CD4-positive, alpha-beta T cell treated with Interleukin-12 subunit alpha and Interleukin-12 subunit beta, for 1 hour (primary cell): ENCODE data around the gene FAM107B.
"Not testable (repeated sequence)": the region's sequence is repeated elsewhere in the genome, so short reads cannot be mapped to it uniquely, and the experiment has no call there.

Experiments used
- DNase-seq: peaks from one replicate; pipeline ENCODE4 v3.0.0-alpha.2; 2020

Gene FAM107B

DNA sequence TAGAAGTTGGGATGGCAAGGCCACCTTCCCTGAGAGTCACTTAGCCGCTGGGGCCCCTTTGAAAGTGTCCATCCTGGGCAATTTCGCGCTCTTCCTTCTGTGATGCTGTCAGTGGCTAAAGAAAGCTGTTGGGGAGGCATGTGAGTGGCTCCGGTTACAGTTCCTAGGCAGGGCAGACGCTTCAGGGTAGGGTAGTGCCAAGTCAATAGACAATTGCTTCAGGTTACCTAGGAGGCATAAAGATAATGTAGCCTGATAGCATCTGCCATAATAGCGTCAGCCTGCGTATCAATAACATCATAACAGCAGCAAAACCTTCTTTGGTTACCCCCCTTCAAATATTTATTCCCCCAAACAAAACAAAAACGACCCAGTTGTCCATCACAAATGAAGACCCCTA is at the start of gene FAM107B:
Gene FAM107B (minus strand): TSS at position 101 of the 400 bp plus-strand sequence. CDS start 234 bp downstream, outside the sequence.
- no peak for DNase-seq

DNA sequence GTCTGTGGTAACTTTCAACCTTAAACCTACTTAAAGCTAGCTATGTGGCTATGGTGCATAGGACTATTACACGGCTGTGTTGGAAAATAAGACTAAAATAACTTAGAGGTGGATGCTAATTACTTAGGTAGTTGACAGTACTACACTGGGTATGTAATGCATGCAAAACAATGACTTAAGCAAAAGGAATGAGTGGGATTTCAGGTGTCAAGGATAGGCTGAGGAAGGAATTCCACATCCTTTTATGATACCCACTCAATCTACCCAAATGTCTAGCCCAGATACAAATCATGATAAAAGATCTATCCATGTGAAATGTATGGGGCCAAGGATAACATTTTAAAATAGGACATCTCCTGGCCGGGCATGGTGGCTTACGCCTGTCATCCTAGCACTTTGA is 49.3 kb upstream of the FAM107B start:
- DNase-seq, result no peak

DNA sequence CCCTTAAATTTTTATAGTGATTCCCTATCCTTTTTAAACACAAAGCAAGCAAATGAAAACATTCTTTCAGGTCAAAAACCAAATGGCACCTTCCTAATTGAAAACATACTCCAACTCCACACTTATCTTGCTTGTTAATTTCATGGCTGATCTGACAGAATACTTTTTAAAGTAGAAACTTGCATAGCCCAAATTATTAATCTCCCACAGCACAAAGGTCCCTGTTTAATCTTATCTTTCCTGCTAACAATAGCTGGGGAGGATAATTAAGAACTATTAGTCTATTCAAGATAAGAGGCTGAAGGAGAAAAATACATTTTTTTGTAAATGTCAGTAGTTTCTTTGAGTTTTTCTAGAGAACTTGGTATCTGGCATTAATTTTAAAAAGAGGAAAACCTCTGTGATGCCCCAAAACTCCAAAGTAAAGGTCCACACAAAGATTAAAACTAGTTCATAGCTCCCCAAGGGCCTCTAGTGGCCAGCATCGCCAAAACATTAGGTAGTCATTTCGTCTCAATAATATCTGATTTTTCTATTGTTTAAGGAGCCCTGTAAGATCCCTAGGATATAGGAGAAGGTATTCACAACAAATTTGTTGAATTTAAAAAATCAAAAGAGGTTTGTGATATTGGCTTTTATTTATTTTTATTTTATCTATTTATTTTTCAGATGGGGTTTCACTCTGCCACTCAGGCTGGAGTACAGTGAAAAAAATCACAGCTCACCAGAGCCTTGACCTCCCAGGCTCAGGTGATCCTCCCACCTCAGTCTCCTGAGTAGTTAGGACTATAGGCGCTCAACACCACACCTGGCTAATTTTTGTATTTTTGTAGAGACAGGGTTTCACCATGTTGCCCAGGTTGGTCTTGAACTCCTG is 48.4 kb upstream of the FAM107B start:
- peak; percentile 63 for DNase-seq

DNA sequence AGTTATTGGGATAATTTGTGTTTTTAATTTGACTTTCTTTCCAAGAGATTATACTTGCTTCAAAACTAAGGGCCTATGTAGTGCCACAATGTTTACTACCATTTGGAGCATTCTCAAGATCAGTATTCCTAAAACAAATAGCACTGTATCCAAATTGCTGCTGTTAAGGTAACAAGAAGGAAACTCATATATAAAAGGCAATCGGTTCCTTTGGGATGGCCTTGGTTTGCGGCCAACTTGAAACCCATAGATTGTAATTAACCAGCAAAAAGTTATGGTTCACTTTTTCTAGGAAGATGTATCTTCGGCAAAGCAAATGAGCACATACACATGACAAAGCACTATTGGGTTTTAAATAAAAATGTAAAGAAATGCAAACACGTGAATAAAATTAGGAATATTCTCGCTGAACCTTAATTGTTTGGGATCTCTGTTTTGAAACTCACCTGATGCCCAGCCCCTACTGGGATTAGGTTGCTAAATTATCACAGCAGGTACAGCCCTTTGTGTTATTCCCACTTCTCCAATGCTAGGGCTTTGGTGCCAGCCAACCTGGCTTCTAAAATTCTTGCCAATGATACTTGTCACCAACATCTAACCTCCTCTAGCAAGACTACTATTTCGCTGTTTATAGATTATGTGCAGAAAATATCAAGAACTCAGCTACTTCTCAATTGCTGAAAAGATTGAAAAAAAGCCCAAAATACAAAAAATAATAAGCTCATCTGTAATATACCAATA is 47.1 kb upstream of the FAM107B start:
- no peak for DNase-seq

DNA sequence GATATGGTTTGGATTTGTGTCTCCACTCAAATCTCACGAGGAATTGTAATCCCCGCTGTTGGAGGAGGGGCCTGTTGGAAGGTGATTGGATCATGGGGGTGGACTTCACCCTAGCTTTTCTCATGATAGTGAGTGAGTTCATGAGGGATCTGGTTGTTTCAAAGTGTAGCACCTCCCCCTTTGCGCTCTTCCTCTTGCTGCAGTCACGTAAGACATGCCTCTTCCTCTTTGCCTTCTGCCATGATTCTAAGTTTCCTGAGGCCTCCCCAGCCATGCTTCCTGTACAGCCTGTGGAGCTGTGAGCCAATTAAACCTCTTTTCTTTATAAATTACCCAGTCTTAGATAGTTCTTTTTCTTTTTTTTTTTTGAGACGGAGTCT is 46.1 kb upstream of the FAM107B start:
- no peak for DNase-seq

DNA sequence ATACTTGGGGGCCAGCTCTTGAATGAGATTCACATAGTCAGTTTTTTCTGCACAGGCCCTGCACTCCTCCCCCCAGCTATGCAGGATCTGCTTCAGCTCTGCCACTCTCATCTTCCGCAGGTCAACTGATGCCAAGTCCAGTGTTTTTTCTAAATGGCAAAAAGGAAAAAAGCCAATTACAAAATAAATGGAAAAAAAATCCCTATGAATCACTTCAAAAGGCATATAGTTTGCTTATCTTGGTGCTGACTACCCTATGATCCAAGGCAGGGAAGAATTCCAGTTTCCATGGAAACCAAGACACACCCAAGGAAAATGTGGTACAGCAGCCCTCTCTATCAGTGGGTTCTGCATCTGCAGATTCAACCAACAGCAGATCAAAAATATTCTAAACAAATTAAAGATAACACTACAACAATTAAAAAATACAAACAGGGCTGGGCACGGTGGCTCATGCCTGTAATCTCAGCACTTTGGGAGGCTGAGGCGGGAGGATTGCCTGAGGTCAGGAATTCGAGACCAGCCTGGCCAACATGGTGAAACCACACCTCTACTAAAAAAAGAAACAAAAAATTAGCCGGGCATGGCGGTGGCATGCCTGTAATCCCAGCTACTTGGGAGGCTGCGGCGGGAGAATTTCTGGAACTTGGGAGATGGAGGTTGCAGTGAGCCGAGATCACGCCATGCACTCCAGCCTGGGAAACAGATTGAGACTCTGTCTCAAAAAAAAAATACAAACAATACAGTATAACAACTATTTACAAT is 45.5 kb upstream of the FAM107B start:
- DNase-seq, result no peak

DNA sequence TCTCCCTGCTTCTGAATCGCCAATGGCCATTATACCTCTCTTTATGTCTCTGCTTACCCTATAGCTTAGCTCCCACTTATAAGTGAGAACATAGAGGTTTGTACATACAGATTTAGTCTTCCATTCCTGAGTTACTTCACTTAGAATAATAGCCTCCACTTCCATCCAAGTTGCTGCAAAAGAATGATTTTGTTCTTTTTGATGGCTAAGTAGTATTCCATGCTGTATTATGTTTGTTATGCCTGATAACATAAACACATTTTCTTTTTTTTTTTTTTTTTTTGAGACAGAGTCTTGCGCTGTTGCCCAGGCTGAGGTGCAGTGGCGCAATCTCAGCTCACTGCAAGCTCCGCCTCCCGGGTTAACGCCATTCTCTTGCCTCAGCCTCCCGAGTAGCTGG is 42.0 kb upstream of the FAM107B start:
- DNase-seq, result not testable (repeated sequence)

DNA sequence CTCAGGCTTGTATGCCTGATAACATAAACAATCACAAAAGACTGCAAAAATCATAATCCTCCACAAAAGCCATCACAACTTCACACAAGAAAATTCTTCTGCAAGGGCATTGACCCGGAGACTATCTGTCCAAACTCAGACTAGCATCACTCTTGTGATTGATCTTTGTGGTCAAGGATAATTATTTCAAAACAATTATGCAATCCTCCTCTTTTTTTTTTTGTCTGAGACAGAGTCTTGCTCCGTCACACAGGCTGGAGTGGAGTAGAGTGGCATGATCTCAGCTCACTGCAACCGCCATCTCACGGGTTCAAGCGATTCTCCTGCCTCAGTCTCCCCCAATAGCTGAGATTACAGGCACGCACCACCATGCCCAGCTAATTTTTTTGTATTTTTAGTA is 41.0 kb upstream of the FAM107B start:
- DNase-seq, result no peak

DNA sequence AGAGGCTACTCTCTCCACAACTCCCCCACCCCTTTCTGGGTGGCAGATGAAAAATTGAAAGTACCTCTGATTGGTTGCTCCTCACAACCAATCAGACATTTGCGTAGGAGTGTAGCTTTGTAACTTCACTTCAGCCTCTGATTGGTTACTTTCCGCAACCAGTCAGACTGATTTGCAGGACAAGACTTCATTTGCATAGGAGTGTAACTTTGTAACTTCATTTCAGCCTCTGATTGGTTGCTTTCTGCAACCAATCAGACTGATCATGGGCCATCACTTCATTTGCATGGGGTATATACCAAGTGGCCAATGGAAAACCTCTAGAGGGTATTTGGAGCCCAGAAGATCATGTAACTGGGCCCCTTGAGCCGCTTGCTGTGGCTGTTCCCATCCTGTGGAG is 37.6 kb upstream of the FAM107B start:
- DNase-seq, result no peak

DNA sequence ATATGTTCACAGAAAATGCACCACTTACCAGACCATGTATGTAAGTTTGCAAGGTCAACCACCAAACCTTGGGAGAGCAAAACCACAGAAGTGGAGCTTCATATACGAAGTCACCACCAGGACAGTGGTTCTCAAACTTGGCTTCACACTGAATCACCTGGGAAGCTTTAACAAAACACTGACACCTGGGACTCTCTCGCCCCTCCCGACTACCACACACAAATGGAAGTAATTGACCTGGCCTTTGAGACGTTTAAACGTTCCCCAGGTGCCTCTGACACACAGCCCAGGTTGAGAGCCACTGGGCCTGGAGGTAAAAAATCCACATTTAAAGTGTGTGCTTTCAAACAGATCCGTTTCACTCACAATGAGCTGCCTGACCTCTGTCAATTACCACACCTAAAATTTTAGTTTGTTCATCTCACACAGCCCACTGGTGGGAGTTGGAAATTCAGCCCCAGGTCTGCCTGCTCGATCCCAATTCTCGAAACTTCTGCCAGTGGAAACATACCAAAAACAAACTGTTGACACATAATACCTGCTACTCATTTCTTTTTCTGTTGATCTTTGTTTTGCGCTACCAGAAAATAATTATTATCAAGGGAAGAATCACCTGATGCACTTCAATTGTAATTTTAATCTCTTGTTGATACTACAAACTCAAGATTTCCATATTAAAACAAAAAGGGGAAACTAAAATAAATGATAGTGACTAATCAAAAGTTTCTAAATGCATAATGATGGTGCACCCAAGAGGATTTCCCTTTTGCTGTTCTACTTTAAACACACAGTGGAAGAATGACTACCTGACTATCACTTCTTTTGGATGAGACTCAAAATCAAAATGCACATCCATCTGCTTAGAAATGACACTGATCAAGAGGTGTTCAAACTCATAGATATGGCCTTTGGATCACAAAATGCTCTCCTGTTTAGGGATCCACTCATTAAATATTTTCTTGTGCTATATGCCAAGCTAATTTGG is 36.6 kb upstream of the FAM107B start:
- DNase-seq, result no peak

DNA sequence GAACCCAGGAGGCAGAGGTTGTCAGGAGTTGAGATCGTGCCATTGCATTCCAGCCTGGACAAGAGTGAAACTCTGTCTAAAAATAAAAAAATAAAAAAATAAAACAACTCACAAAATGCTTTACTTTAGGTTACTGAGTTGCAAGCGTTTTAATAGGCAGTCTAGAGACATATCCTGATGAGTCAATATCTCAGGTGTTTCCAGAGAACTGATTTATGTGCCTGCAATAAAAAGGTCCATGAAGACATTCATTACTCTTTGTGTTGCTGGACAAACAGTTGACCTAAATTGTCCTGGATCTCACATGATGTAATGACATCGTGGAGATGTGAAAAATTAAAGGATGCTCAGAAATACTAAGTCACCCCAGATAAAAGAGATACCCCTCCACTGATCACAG is 31.6 kb upstream of the FAM107B start:
- DNase-seq, result no peak

DNA sequence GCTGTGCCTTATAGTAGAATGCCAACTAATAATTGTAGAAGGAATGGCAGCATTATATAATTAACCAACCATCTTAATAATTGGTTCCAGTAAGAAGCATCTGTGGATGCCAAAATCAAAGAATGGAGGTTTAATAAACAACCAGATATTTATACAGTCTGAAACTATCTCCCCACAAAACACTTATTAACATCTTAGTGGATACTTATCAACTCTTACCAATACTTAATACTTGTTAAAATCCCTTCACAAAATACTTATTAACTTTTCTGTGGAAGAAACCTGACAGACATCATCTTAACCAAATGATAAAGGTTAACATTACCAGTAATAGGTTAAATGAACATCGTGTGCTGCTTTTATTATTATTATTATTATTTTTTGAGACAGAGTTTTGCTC is 29.1 kb upstream of the FAM107B start:
- no peak for DNase-seq

DNA sequence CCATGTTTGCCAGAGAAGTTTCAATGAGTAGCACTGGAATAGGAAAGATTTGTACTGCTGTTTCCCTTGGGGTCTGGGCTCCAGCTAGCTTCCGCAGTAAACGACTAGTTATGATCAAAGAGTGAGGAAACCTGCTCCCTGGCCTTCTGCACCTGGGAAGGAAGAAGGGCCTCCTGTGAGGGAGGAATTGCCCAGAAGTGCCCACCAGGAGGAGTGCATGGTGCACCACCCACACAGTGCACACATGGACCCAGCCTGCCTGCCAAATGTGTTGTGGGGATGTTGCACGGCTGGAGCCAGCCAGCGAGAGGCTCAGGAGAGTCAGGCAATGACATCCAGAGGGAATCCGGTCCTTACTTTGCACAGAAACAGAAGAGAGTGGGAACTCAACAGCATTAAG is 27.0 kb upstream of the FAM107B start:
- no peak for DNase-seq

DNA sequence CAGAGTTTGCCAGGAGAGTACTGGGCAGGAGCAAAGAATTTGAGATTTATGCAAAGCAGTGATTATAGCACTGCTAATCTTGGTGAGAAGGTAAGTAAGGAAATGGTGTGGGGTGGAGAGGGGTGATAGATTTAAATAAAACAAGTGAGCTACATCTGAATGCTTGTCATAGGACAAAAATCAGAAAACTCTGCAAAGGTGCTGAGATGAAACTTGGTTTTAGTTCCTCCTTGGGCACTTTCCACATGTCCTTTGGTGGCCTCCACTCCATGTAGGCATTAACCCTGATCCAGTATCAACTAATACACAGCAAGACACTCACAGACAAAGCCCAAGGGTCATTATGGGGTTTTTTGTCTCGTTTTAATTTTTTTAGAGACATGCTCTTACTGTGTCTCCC is 25.7 kb upstream of the FAM107B start:
- DNase-seq, result no peak

DNA sequence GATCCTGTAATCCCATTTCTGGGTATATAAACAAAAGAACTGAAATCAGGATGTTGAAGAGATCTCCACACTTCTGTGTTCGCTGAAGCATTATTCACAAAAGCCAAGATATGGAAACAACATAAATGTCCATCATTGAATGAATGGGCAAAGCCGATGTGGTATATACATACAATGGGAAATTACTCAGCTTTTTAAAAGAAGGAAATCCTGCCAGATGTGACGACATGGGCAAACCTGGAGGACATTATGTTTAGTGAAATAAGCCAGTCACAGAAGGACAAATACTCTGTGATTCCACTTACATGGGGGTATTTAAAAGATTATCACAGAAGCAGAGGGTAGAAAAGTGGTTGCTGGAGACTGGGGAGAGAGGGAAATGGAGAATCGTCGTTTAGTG is 23.9 kb upstream of the FAM107B start:
- DNase-seq, result no peak

DNA sequence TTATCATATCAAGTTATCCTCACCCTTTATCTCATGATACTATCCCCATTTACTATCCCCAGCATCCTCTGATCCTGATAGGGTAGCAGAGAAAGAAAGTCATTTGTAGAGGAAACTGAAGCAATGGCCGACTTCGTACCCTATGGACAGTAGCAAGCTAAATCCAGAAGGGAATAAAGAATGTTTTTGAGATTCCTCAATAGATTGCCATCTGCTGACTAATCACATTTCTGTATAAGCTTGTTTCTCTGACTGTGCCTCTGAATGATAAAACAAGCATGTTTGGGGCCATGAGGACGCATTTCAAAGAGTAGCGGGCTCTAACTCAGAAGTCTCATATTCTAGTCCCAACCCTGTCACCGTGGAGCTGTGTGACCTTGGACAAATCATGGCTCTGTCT is 13.2 kb upstream of the FAM107B start:
- no peak for DNase-seq

DNA sequence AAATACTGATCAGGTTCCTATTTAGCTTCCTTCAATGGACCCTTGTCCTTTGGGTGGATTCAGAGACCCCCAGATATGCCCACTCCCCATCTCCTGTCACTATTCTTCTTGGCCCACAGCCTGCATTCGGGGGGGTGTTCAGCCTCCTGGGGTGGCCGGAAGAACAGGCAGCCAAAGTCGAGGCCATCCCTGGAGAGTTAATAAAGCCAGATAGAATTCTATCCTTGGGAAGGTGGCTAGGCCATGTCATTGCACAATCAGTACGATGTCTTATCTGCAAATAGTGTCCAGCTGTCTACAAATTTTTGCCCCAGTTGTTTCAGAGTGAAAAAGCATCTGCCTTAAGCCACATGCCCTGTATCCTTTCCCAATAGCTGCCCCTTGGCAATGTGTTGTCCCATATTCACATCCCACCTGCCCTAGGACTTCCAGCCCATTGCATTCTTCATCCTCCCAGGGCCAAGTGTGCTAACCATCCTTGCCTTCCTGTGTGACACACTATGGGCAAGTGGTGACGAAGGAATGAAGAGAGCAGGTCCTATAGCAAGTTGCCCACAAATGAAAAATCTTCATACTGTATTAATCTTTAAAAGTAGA is 9.9 kb upstream of the FAM107B start:
- DNase-seq, result no peak

DNA sequence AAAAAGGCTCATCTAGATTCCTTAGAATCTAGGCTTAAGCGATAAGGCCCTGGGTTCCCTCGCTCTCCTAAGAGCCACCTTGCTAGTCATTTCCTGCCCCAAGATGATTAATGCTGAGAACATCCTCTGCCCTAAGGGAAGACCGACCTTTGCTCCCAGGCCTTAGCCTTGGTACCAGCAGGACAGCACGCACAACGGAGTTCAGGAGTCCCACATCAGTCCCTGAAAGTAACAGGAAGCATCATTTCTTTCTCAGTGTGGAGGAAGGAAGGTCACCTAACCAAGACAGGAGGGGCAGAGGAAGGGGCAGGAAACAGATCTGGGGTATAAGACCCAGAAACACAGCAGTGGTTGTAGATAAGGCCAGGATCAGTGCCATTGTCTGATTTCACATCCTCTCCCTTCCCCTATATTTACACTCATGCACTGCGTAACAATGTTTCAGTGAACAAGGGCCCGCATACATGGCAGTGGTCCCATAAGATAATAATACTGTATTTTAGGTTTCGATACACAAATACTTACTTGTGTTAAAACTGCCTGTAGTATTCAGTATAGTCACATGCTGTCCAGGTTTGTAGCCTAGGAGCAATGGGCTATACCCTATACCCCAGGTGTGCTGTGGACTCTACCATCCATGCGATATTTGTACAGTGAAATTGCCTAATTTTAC is 8.1 kb upstream of the FAM107B start:
- DNase-seq, result no peak

DNA sequence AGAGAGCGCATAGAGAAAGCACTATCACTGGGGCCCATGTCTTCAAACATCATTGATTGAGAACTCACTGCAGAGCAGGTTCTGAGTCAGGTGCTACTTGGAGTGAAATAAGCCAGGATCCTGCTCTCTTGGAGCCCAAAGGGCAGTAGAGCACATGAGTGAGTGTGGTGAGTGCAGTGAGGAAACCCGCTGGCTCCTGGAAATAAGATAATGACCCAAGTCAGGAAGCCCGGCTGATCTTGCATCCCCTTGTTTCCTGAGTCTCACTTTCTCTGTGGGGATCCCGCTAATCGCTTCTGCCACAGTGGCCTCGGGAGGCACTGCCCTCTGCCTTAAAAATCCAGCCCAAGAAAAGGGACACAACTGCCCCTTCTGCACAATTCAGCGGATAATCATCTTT is 7.1 kb upstream of the FAM107B start:
- no peak for DNase-seq

DNA sequence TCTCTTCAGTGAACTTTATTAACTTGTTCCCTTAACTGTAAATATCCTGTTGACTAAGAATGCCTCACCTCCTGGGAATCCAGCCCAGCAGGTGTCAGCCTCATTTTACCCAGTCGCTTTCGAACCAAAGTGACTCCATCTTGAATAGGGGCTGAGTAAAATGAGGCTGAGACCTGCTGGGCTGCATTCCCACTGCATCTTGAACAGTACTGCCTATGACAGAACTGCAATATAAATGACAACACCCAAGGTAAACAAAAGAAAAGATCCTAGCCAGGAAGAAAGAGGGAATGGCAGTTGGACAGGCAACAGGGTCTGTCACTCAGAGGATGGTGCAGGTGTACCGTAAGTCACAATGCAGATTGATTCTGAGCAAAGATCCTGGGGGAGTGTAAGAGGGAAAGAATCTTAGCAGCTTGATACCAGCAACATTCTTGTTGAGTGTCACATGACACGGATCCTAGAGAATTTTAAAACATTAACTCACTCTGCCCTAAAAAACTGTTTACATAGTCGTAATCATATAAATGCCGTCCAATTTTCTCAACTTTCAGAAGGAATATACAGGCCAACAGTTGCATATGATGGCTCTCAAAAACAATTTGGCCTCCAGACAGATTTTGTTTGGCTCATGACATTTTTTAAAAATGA is 4.4 kb upstream of the FAM107B start:
- no peak for DNase-seq

DNA sequence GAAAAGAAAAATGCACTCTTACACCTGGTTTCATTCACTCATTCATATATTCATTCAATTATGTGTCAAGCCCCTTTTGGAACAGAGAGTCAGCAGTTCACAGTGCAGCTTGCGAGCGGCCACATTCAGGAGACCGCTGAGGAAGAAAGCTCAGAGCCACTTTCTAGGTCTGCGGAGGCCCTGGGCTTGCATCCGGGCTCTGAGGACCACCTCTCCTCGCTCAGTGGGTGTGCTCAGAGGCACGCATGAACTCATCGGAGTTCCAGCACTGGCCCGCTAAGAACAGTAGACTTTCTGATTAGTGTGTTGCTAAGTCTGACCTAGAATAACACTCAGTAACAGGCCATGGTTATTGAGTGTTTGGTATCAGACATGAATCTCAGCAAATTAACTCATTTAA is 1.8 kb upstream of the FAM107B start:
- DNase-seq, result no peak
